Mesenchymal stem cell (in vitro differentiated cells and primary cell): Measurements from ENCODE around the gene CWH43.

Experiments used
- DNase-seq: peaks from one replicate; pipeline ENCODE4 v3.0.0-alpha.2; 2013
- H2AFZ ChIP-seq: one replicate; pipeline ENCODE4 v1.6.1; 2013; ENCODE audit warnings: low read depth, mild to moderate bottlenecking, control low read depth, inconsistent platforms, low read length, moderate library complexity
- H2AK5ac ChIP-seq: 2 replicates; pipeline ENCODE4 v1.6.1; 2013; ENCODE audit warnings: low read length, moderate library complexity, mild to moderate bottlenecking, inconsistent platforms; ENCODE audit not compliant: severe bottlenecking
- H2BK120ac ChIP-seq: one replicate; pipeline ENCODE4 v1.6.1; 2013; ENCODE audit warnings: low read depth, mild to moderate bottlenecking, inconsistent platforms, low read length, moderate library complexity
- H2BK12ac ChIP-seq, 2 experiments: one replicate each; pipeline ENCODE4 v1.6.1; 2013; ENCODE audit warnings: inconsistent platforms in 2 of 2, low read length in 2 of 2, mild to moderate bottlenecking in 2 of 2, moderate library complexity in 2 of 2, control low read depth in 1 of 2
- H2BK15ac ChIP-seq: one replicate; pipeline ENCODE4 v1.6.1; 2013; ENCODE audit warnings: mild to moderate bottlenecking, low read depth, inconsistent platforms; ENCODE audit not compliant: poor library complexity, severe bottlenecking
- H2BK5ac ChIP-seq: 2 replicates; pipeline ENCODE4 v1.6.1; 2013; ENCODE audit warnings: low read depth, mild to moderate bottlenecking, low read length, control low read depth, inconsistent platforms; ENCODE audit not compliant: poor library complexity, severe bottlenecking
- H3K14ac ChIP-seq, 2 experiments: one replicate each; pipeline ENCODE4 v1.6.1; 2013; ENCODE audit warnings: inconsistent platforms in 2 of 2, low read length in 2 of 2, control low read depth in 1 of 2, mild to moderate bottlenecking in 1 of 2, moderate library complexity in 1 of 2
- H3K18ac ChIP-seq, 2 experiments: one replicate each; pipeline ENCODE4 v1.6.1; 2013; ENCODE audit warnings: inconsistent platforms in 2 of 2, low read length in 2 of 2, control low read depth in 1 of 2, low read depth in 1 of 2, mild to moderate bottlenecking in 1 of 2
- H3K23ac ChIP-seq, 2 experiments: one replicate each; pipeline ENCODE4 v1.6.1; 2013; ENCODE audit warnings: inconsistent platforms in 2 of 2, low read length in 2 of 2, mild to moderate bottlenecking in 2 of 2, moderate library complexity in 2 of 2, control low read depth in 1 of 2
- H3K27ac ChIP-seq: 2 replicates; pipeline ENCODE4 v1.5.1; 2013; ENCODE audit warnings: mild to moderate bottlenecking, moderate library complexity, low read length, control low read depth, inconsistent platforms; ENCODE audit not compliant: poor library complexity, severe bottlenecking
- H3K27me3 ChIP-seq, 2 experiments: 2 replicates each; pipeline versions ENCODE4 v1.6.1 to v1.7.0; 2013; ENCODE audit warnings: low read length in 2 of 2, mild to moderate bottlenecking in 2 of 2, moderate library complexity in 2 of 2, control low read depth in 1 of 2, inconsistent platforms in 1 of 2; ENCODE audit not compliant: control insufficient read depth in 1 of 2, insufficient read depth in 1 of 2
- H3K36me3 ChIP-seq, 2 experiments: 2 replicates each; pipeline versions ENCODE4 v1.6.1 to v1.7.0; 2013; ENCODE audit warnings: low read length in 2 of 2, control low read depth in 1 of 2, inconsistent platforms in 1 of 2, low read depth in 1 of 2, mild to moderate bottlenecking in 1 of 2; ENCODE audit not compliant: insufficient read depth in 2 of 2, control insufficient read depth in 1 of 2
- H3K4ac ChIP-seq, 2 experiments: one replicate each; pipeline ENCODE4 v1.6.1; 2013; ENCODE audit warnings: inconsistent platforms in 2 of 2, low read length in 2 of 2, mild to moderate bottlenecking in 2 of 2, moderate library complexity in 2 of 2, control low read depth in 1 of 2, low read depth in 1 of 2
- H3K4me1 ChIP-seq: 2 replicates; pipeline ENCODE4 v1.6.1; 2013; ENCODE audit warnings: low read depth, low read length, control low read depth; ENCODE audit not compliant: control insufficient read depth, insufficient read depth
- H3K4me2 ChIP-seq: 2 replicates; pipeline ENCODE4 v1.6.1; 2013; ENCODE audit warnings: low read length, mild to moderate bottlenecking, inconsistent platforms; ENCODE audit not compliant: poor library complexity, severe bottlenecking
- H3K4me3 ChIP-seq, 2 experiments: 2 replicates each; pipeline versions ENCODE4 v1.5.1 to v1.7.0; 2013; ENCODE audit warnings: low read length in 2 of 2, mild to moderate bottlenecking in 2 of 2, control low read depth in 1 of 2, low read depth in 1 of 2; ENCODE audit not compliant: insufficient read depth in 1 of 2
- H3K79me1 ChIP-seq: replicated peaks from 2 replicates; pipeline ENCODE4 v1.6.1; 2013; ENCODE audit warnings: mild to moderate bottlenecking, control low read depth, low read length, inconsistent platforms; ENCODE audit not compliant: poor library complexity, severe bottlenecking
- H3K9ac ChIP-seq: 2 replicates; pipeline ENCODE4 v1.7.0; 2013; ENCODE audit warnings: mild to moderate bottlenecking, low read length, moderate library complexity
- H3K9me3 ChIP-seq: 2 replicates; pipeline ENCODE4 v1.7.0; 2013; ENCODE audit warnings: mild to moderate bottlenecking, low read length; ENCODE audit not compliant: control insufficient read depth
- H4K8ac ChIP-seq: one replicate; pipeline ENCODE4 v1.6.1; 2013; ENCODE audit warnings: inconsistent platforms, mild to moderate bottlenecking, low read length, moderate library complexity
- H4K91ac ChIP-seq: one replicate; pipeline ENCODE4 v1.6.1; 2013; ENCODE audit warnings: mild to moderate bottlenecking, low read length, inconsistent platforms
- WGBS: methylation state at CpG from one replicate; pipeline ENCODE4 v1.1.7; 2013; ENCODE audit warnings: mixed read lengths; 5-methylcytosine and 5-hydroxymethylcytosine counted together

The CWH43 gene

DNA sequence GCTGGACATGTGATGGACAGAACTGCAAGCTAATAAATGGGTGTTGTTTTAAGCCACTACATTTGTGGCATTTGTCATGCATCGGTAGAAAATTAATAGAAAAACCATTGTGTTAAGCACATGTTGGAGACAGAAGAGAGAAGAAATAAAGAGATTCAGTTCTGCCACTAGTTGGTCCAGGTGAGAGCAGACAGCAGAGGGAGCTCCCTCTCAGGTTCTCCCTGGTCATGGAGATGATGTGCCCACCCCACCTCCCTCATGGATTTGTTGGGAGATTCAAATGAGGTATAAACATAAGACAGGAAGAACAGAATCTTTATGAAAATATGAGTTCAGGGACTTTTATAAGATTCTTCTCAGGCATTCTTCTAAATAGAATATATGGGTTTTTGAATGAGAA, 42.7 kb upstream of the CWH43 start:
- DNase-seq, result no peak
- Histone ChIP-seq H3K9me3 (no peaks in the 10 kb centered on the region), H3K4ac (no peak overlapping the region), H3K4me1 (peaks cover 1% of the 10 kb centered on the region), H3K27ac (no peak overlapping the region), H3K79me1 (no peaks in the 10 kb centered on the region), H4K8ac (no peak overlapping the region), H3K27me3 (peaks cover 0 to 7% of the 10 kb centered on the region in 2 experiments), H2BK5ac (no peak overlapping the region), H3K4me3 (no peak overlapping the region), H3K14ac (no peak overlapping the region), H2BK15ac (no peak overlapping the region), H4K91ac (no peak overlapping the region), H2BK120ac (no peak overlapping the region), H2AK5ac (no peak overlapping the region), H2BK12ac (no peak overlapping the region), H3K4me2 (no peak overlapping the region), H3K18ac (no peak overlapping the region), H3K36me3 (no peaks in the 10 kb centered on the region), H3K23ac (no peak overlapping the region), H3K9ac (no peak overlapping the region), H2AFZ (no peak overlapping the region)
- 77% methylated on average over 1 of the region's 1 CpG for WGBS

DNA sequence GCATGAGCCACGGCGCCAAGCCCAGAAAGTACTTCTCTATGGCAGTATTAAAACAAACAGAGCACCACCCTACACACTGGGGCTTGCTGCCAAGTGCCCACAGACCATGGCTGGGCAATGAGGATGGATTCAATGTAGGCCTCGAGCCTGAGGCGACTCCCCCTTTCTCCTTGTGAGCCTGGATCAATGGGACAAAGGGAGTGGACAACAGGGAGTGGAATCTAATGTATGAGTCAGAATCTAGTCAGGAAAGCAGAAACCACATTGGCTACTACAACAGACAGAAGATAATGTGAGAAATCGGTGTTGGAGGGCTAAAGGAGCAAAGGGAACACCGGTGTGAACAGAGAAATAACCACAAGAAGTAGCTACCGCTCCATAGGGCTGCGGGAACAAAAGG, 41.8 kb upstream of the CWH43 start:
- peaks cover 0 to 7% of the 10 kb centered on the region in 2 experiments for H3K27me3 ChIP-seq
- DNase-seq, result no peak
- peak overlapping the region in 1 of 2 experiments; percentile 11 for H3K18ac ChIP-seq
- H3K9ac ChIP-seq, result no peak overlapping the region
- no peak overlapping the region for H2BK15ac ChIP-seq
- H3K23ac ChIP-seq, result no peak overlapping the region
- H3K36me3 ChIP-seq, result no peaks in the 10 kb centered on the region
- H4K8ac ChIP-seq, result peak overlapping the region; percentile 71
- H3K4ac ChIP-seq, result no peak overlapping the region
- H2AFZ ChIP-seq, result no peak overlapping the region
- no peak overlapping the region for H3K27ac ChIP-seq
- H3K4me3 ChIP-seq, result no peak overlapping the region
- no peaks in the 10 kb centered on the region for H3K79me1 ChIP-seq
- H3K9me3 ChIP-seq, result no peaks in the 10 kb centered on the region
- no peak overlapping the region for H3K4me2 ChIP-seq
- H2BK12ac ChIP-seq, result no peak overlapping the region
- no peak overlapping the region for H2BK120ac ChIP-seq
- no peak overlapping the region for H3K14ac ChIP-seq
- H2AK5ac ChIP-seq, result peak overlapping the region; percentile 87
- no peak overlapping the region for H2BK5ac ChIP-seq
- WGBS, result 92% methylated on average over 7 of the region's 8 CpGs
- peaks cover 1% of the 10 kb centered on the region for H3K4me1 ChIP-seq
- H4K91ac ChIP-seq, result no peak overlapping the region

- H2AK5ac ChIP-seq, result no peak overlapping the region
- DNase-seq, result no peak
- no peak overlapping the region for H2BK15ac ChIP-seq
- H3K23ac ChIP-seq, result no peak overlapping the region
- peaks cover 0 to 7% of the 10 kb centered on the region in 2 experiments for H3K27me3 ChIP-seq
- H2AFZ ChIP-seq, result no peak overlapping the region
- 68% methylated on average over 6 of the region's 6 CpGs for WGBS
- H4K91ac ChIP-seq, result no peak overlapping the region
- no peak overlapping the region for H3K9ac ChIP-seq
- no peak overlapping the region for H2BK5ac ChIP-seq
- H3K9me3 ChIP-seq, result no peaks in the 10 kb centered on the region
- no peaks in the 10 kb centered on the region for H3K36me3 ChIP-seq
- no peak overlapping the region for H3K4ac ChIP-seq
- no peak overlapping the region for H3K27ac ChIP-seq
- H3K4me2 ChIP-seq, result no peak overlapping the region
- H3K18ac ChIP-seq, result no peak overlapping the region
- no peak overlapping the region for H2BK12ac ChIP-seq
- H3K79me1 ChIP-seq, result no peaks in the 10 kb centered on the region
- no peak overlapping the region for H2BK120ac ChIP-seq
- H3K4me1 ChIP-seq, result no peaks in the 10 kb centered on the region
- H3K14ac ChIP-seq, result no peak overlapping the region
- no peak overlapping the region for H4K8ac ChIP-seq
- no peak overlapping the region for H3K4me3 ChIP-seq
Observed at GRCh38 chr4:48944756-48945241, 41.3 kb upstream of the CWH43 start.

DNA sequence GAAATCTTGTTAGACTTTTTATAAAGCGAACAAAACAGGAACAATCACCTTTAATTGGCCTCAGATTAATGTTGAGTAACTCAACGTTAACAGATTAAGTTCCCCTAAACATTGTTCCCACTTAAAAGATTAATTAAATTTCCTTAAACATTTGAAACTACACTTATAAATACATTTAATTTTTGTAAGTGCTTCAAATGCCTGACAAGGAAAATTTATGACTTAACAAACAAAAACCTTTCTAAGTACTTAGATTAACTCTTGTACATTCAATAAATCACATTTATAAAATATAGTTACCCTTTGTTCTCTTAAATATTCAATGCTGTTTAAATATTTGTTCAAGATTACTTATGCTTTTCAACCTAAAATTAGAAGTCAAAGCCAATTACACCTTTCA, 40.1 kb upstream of the CWH43 start:
- Histone ChIP-seq H2BK12ac (no peak overlapping the region), H3K27ac (no peak overlapping the region), H2BK5ac (no peak overlapping the region), H4K8ac (no peak overlapping the region), H3K79me1 (no peaks in the 10 kb centered on the region), H3K36me3 (no peaks in the 10 kb centered on the region), H3K9me3 (no peaks in the 10 kb centered on the region), H2BK15ac (no peak overlapping the region), H3K4ac (no peak overlapping the region), H3K4me3 (no peak overlapping the region), H3K9ac (no peak overlapping the region), H3K4me2 (no peak overlapping the region), H3K14ac (no peak overlapping the region), H3K4me1 (no peaks in the 10 kb centered on the region), H4K91ac (no peak overlapping the region), H3K23ac (no peak overlapping the region), H3K27me3 (peaks cover 0 to 7% of the 10 kb centered on the region in 2 experiments), H2AFZ (no peak overlapping the region), H2AK5ac (no peak overlapping the region), H3K18ac (no peak overlapping the region), H2BK120ac (no peak overlapping the region)
- no peak for DNase-seq
- no CpG with 5 or more reads among the region's 2 CpGs for WGBS
